Erythroblast (primary cell): Measurements from ENCODE around the gene MS4A4E.

ENCODE experiments used
- GATA1 ChIP-seq: IDR thresholded peaks from 2 replicates; pipeline ENCODE4 v1.6.1; 2011; ENCODE audit warnings: low read depth, mild to moderate bottlenecking, control low read depth, low read length, moderate library complexity
- POLR2A ChIP-seq: IDR thresholded peaks from 2 replicates; pipeline ENCODE4 v1.6.1; 2011; ENCODE audit warnings: mild to moderate bottlenecking, low read length

- TF ChIP-seq POLR2A = no peak
- TF ChIP-seq GATA1 = no peak
Observed at GRCh38 chr11:60265373-60266214, 22.7 kb upstream of the MS4A4E start.
